Type B pancreatic cell (in vitro differentiated cells): Measurements from ENCODE around the gene ENG. TPM values are rescaled to one million over a fixed set of nuclear protein-coding genes. Genes with fewer than 3 reads are reported as not detected.

Experiments
- DNase-seq: peaks from one replicate; pipeline ENCODE4 v3.0.0; 2021; ENCODE audit warnings: mixed read lengths; ENCODE audit not compliant: unreplicated experiment; ENCODE audit errors: extremely low spot score
- H3K27ac Mint-ChIP-seq: 2 replicates; pipeline ENCODE4 v1.8.0; 2021; ENCODE audit warnings: mild to moderate bottlenecking, mixed read lengths
- H3K27me3 Mint-ChIP-seq: 2 replicates; pipeline ENCODE4 v1.8.0; 2021; ENCODE audit warnings: mixed read lengths
- H3K36me3 Mint-ChIP-seq: 2 replicates; pipeline ENCODE4 v1.8.0; 2021; ENCODE audit warnings: mixed read lengths
- H3K4me1 Mint-ChIP-seq: one replicate; pipeline ENCODE4 v1.8.0; 2021; ENCODE audit warnings: mixed read lengths; ENCODE audit not compliant: unreplicated experiment
- H3K4me3 Mint-ChIP-seq: 2 replicates; pipeline ENCODE4 v1.8.0; 2021; ENCODE audit warnings: mild to moderate bottlenecking, mixed read lengths
- H3K9me3 Mint-ChIP-seq: 2 replicates; pipeline ENCODE4 v1.8.0; 2021; ENCODE audit warnings: mixed read lengths
- CTCF ChIP-seq: fragments of 200-600 bp; sonication (generic); conservative IDR thresholded peaks from 2 replicates; pipeline ENCODE4 v1.5.0; 2021; ENCODE audit warnings: antibody characterized with exemption, mild to moderate bottlenecking
- long read RNA-seq: library from polyadenylated mRNA; unstranded; transcript quantifications from one replicate; pipeline ENCODE4 v2.0.0, GENCODE V29; 2020
- total RNA-seq: library from RNA; stranded (reverse); gene quantifications from 2 replicates; pipeline ENCODE4 v1.2.1, GENCODE V29; 2021; ENCODE audit warnings: low replicate concordance

Gene ENG
- total RNA-seq, result 0.86 and 1.6 TPM in 2 replicates
- long read RNA-seq, result 0 reads

- no peaks in the 10 kb centered on the region for H3K36me3 Mint-ChIP-seq
- H3K9me3 Mint-ChIP-seq, result peaks cover 4% of the 10 kb centered on the region
- no peaks in the 10 kb centered on the region for H3K27me3 Mint-ChIP-seq
- H3K27ac Mint-ChIP-seq, result no peak within 1 kb of the TSS
- TF ChIP-seq CTCF, result no peak
- H3K4me3 Mint-ChIP-seq, result no peak within 1 kb of the TSS
- no peak for DNase-seq
- peaks cover 18% of the 10 kb centered on the region for H3K4me1 Mint-ChIP-seq
Observed at GRCh38 chr9:127854184-127854806, at the start of gene ENG. TSS of gene ENG (minus strand) at chr9:127854658. CDS start at chr9:127854355, 303 bp downstream.

- no peak for TF ChIP-seq CTCF
- peak overlapping the region; percentile 72 for H3K27ac Mint-ChIP-seq
- no peaks in the 10 kb centered on the region for H3K36me3 Mint-ChIP-seq
- peak overlapping the region; percentile 25 for H3K4me3 Mint-ChIP-seq
- H3K4me1 Mint-ChIP-seq, result peaks cover 26% of the 10 kb centered on the region
- H3K9me3 Mint-ChIP-seq, result no peaks in the 10 kb centered on the region
- H3K27me3 Mint-ChIP-seq, result no peaks in the 10 kb centered on the region
- no peak for DNase-seq
Observed at GRCh38 chr9:127903557-127904475, 49.4 kb upstream of the ENG start.

- peaks cover 13% of the 10 kb centered on the region for H3K36me3 Mint-ChIP-seq
- TF ChIP-seq CTCF, result no peak
- H3K4me1 Mint-ChIP-seq, result peaks cover 22% of the 10 kb centered on the region
- peak within 1 kb of the TSS; percentile 39 for H3K27ac Mint-ChIP-seq
- no peak for DNase-seq
- no peaks in the 10 kb centered on the region for H3K9me3 Mint-ChIP-seq
- no peaks in the 10 kb centered on the region for H3K27me3 Mint-ChIP-seq
- peak within 1 kb of the TSS; percentile 92 for H3K4me3 Mint-ChIP-seq
Observed at GRCh38 chr9:127899128-127899943, 44.9 kb upstream of the ENG start, which contains the start of gene ST6GALNAC6. TSS of gene ST6GALNAC6 (minus strand) at chr9:127899603. CDS start at chr9:127897981, 1,622 bp downstream.

- Mint-ChIP-seq H3K9me3 (no peaks in the 10 kb centered on the region), H3K36me3 (peaks cover 20% of the 10 kb centered on the region), H3K4me1 (peaks cover 15% of the 10 kb centered on the region), H3K27me3 (no peaks in the 10 kb centered on the region), H3K27ac (peak overlapping the region; percentile 39), H3K4me3 (peak overlapping the region; percentile 92)
- DNase-seq, result no peak
- no peak for TF ChIP-seq CTCF
Observed at GRCh38 chr9:127898433-127899127, 44.1 kb upstream of the ENG start.
